PC-3 (cell line): Measurements from ENCODE around the gene KCNQ2. TPM values are rescaled to one million over a fixed set of nuclear protein-coding genes. Genes with fewer than 3 reads are reported as not detected.

Experiments
- ATAC-seq: fragments of 200-7000 bp; cut with Tn5 transposase; 2 replicates; pipeline ENCODE4 v1.9.1; 2020; ENCODE audit warnings: mild to moderate bottlenecking, moderate library complexity
- BruUV-seq: library from RNA; stranded (reverse); fragments of 400-500 nt; replicated peaks from 2 replicates; lab custom pipeline; 2021; lab: Mats Ljungman, UMichigan
- CTCF ChIA-PET: fragments of 300-600 bp; sonication (Branson Sonifier 250); formaldehyde crosslinking; loops from one replicate; lab custom pipeline; 2022; ENCODE audit warnings: antibody characterized with exemption; lab: Charles Lee
- POLR2A ChIA-PET: fragments of 300-600 bp; sonication (Branson Sonifier 250); formaldehyde crosslinking; loops from one replicate; lab custom pipeline; 2022; ENCODE audit warnings: antibody characterized with exemption; ENCODE audit not compliant: unreplicated experiment; lab: Charles Lee
- DNase-seq: peaks from one replicate; pipeline ENCODE4 v3.0.0-alpha.2; 2015
- H2AFZ ChIP-seq: fragments of 300-600 bp; sonication (generic); 2 replicates; pipeline ENCODE4 v1.6.0; 2016; ENCODE audit warnings: antibody characterized with exemption, low read length
- H3F3A ChIP-seq: fragments of 300-600 bp; sonication (generic); one replicate; pipeline ENCODE4 v1.6.0; 2017; ENCODE audit warnings: antibody characterized with exemption, low read length, control low read depth, mild to moderate bottlenecking; ENCODE audit not compliant: unreplicated experiment
- H3K27ac ChIP-seq: fragments of 300-600 bp; sonication (generic); 2 replicates; pipeline ENCODE4 v1.5.1; 2016; ENCODE audit warnings: mild to moderate bottlenecking, low read length
- H3K27me3 ChIP-seq: fragments of 300-600 bp; sonication (generic); 2 replicates; pipeline ENCODE4 v1.6.1; 2016; ENCODE audit warnings: low read length, mixed read lengths
- H3K36me3 ChIP-seq: fragments of 300-600 bp; sonication (generic); 2 replicates; pipeline ENCODE4 v1.6.1; 2016; ENCODE audit warnings: low read depth, mixed run types, low read length, mixed read lengths
- H3K4me1 ChIP-seq: fragments of 300-600 bp; sonication (generic); 2 replicates; pipeline ENCODE4 v1.5.1; 2016; ENCODE audit warnings: low read length; ENCODE audit not compliant: insufficient read depth
- H3K4me2 ChIP-seq: fragments of 300-600 bp; sonication (generic); 2 replicates; pipeline ENCODE4 v1.6.0; 2016; ENCODE audit warnings: low read length
- H3K4me3 ChIP-seq: fragments of 300-600 bp; sonication (generic); 2 replicates; pipeline ENCODE4 v1.5.1; 2016; ENCODE audit warnings: mild to moderate bottlenecking, low read length, mixed read lengths
- H3K79me2 ChIP-seq: fragments of 300-600 bp; sonication (generic); 2 replicates; pipeline ENCODE4 v1.6.1; 2017; ENCODE audit warnings: low read length, mixed read lengths
- H3K9ac ChIP-seq: fragments of 300-600 bp; sonication (generic); 2 replicates; pipeline ENCODE4 v1.6.0; 2016; ENCODE audit warnings: mild to moderate bottlenecking, low read length
- H3K9me2 ChIP-seq: fragments of 300-600 bp; sonication (generic); replicated peaks from 2 replicates; pipeline ENCODE4 v1.6.1; 2016; ENCODE audit warnings: mixed run types, low read length, mixed read lengths
- H3K9me3 ChIP-seq: fragments of 300-600 bp; sonication (generic); 2 replicates; pipeline ENCODE4 v1.6.1; 2016; ENCODE audit warnings: low read length, mixed read lengths
- H4K20me1 ChIP-seq: fragments of 300-600 bp; sonication (generic); 2 replicates; pipeline ENCODE4 v1.6.1; 2016; ENCODE audit warnings: low read length, mixed read lengths
- EZH2 ChIP-seq: fragments of 300-600 bp; sonication (generic); IDR thresholded peaks from one replicate; pipeline ENCODE4 v1.6.1; 2017; ENCODE audit warnings: antibody characterized with exemption, mild to moderate bottlenecking, low read length; ENCODE audit not compliant: unreplicated experiment
- EZH2phosphoT487 ChIP-seq: fragments of 300-600 bp; sonication (generic); IDR thresholded peaks from 2 replicates; pipeline ENCODE4 v1.6.1; 2018; ENCODE audit warnings: mild to moderate bottlenecking, antibody characterized with exemption, low read length, borderline replicate concordance
- intact Hi-C: fragments of 100-400 bp; cut with micrococcal nuclease; formaldehyde crosslinking; loops from 2 replicates; pipeline ENCODE4 v1.9.0; 2023
- total RNA-seq: library from RNA; depleted of rRNA; stranded (reverse); fragments of >200 nt; gene quantifications from 2 replicates; pipeline ENCODE4 v1.2.3, GENCODE V29; 2014
- TF ChIP-seq, protein P1 (sequence below): fragments of 300-600 bp; sonication (generic); conservative IDR thresholded peaks from 2 replicates; pipeline ENCODE4 v1.5.1; 2017; ENCODE audit warnings: antibody characterized with exemption, low read depth, mild to moderate bottlenecking, low read length

KCNQ2 gene
- total RNA-seq, 1 experiment from 2014 or later, result not detected

DNA sequence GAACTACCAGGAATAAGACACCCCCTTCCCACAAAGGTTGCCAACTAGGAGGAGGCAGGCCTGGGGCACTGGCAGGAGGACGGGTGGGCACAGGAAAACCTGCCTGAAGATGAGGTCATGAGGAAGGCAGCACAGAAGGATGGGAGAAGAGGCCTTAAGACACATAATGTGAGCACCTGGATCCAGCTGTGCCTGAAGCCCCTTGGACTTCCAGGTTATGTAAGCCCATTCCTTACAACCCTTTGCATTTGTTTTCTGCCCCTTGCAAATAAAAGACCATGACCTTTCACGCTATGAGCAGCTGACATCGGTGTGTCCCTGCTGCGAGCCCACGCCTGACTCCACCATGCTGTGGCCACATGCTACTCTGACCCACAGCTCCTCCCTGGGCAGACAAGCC is 23.4 kb downstream of the KCNQ2 start:
- ATAC-seq (no peak), DNase-seq (no peak)
- intact Hi-C loops, result no loop called here
- Histone ChIP-seq H3K9me2 (no peaks in the 10 kb centered on the region), H3K36me3 (no peaks in the 10 kb centered on the region), H2AFZ (no peak overlapping the region), H3K4me2 (no peak overlapping the region), H3K9me3 (no peaks in the 10 kb centered on the region), H3K79me2 (no peaks in the 10 kb centered on the region), H3K27me3 (0 out of 2 replicates have a peak, but pooled peaks cover 14% of the 10 kb centered on the region), H4K20me1 (no peaks in the 10 kb centered on the region), H3F3A (no peaks in the 10 kb centered on the region), H3K4me3 (no peak overlapping the region), H3K9ac (no peak overlapping the region), H3K4me1 (peaks cover under 1% of the 10 kb centered on the region; the same call in 1 of the 2 replicates), H3K27ac (no peak overlapping the region)
- BruUV-seq, result no TSS peak
- TF ChIP-seq EZH2phosphoT487, result no peak
- TF ChIP-seq EZH2, result no peak
- TF ChIP-seq, protein P1, sequence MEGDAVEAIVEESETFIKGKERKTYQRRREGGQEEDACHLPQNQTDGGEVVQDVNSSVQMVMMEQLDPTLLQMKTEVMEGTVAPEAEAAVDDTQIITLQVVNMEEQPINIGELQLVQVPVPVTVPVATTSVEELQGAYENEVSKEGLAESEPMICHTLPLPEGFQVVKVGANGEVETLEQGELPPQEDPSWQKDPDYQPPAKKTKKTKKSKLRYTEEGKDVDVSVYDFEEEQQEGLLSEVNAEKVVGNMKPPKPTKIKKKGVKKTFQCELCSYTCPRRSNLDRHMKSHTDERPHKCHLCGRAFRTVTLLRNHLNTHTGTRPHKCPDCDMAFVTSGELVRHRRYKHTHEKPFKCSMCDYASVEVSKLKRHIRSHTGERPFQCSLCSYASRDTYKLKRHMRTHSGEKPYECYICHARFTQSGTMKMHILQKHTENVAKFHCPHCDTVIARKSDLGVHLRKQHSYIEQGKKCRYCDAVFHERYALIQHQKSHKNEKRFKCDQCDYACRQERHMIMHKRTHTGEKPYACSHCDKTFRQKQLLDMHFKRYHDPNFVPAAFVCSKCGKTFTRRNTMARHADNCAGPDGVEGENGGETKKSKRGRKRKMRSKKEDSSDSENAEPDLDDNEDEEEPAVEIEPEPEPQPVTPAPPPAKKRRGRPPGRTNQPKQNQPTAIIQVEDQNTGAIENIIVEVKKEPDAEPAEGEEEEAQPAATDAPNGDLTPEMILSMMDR, result no peak
- POLR2A ChIA-PET, result no interaction called here
- CTCF ChIA-PET, result no interaction called here

DNA sequence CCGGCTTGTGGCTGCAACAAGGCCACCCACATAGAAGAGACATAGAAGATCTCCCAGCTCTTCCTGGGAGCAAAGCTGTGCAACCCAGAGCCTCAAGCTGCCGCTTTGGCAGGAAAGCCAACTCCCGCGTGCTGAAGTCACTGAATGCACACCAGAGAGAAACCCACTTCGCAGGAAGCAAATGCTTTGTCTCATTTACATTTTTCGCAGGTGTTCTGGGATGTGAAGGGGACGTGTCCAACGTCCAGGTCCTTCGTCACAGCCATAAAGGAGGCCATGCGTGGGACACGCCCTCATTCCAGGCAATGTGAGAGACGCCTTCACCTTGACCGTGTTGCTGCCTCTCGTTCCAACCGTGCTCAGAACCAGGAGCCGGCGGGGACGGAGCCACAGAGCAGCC is 24.4 kb downstream of the KCNQ2 start:
- no peaks in the 10 kb centered on the region for H3K4me1 ChIP-seq
- H3K4me3 ChIP-seq, result no peak overlapping the region
- POLR2A ChIA-PET, result no interaction called here
- ATAC-seq (no peak; the same call in 1 of the 2 replicates), DNase-seq (no peak)
- H3K4me2 ChIP-seq, result no peak overlapping the region
- no peaks in the 10 kb centered on the region for H4K20me1 ChIP-seq
- no peaks in the 10 kb centered on the region for H3F3A ChIP-seq
- TF ChIP-seq EZH2 (no peak), EZH2phosphoT487 (no peak)
- TF ChIP-seq, protein P1, result no peak
- intact Hi-C loops, result no loop called here
- CTCF ChIA-PET, result no interaction called here
- no peak overlapping the region for H3K27ac ChIP-seq
- no peaks in the 10 kb centered on the region for H3K36me3 ChIP-seq
- no peaks in the 10 kb centered on the region for H3K9me2 ChIP-seq
- no peaks in the 10 kb centered on the region for H3K79me2 ChIP-seq
- H3K9ac ChIP-seq, result no peak overlapping the region
- BruUV-seq, result no TSS peak
- no peaks in the 10 kb centered on the region for H3K9me3 ChIP-seq
- no peak overlapping the region for H2AFZ ChIP-seq
- H3K27me3 ChIP-seq, result 0 out of 2 replicates have a peak, but pooled peaks cover 10% of the 10 kb centered on the region

DNA sequence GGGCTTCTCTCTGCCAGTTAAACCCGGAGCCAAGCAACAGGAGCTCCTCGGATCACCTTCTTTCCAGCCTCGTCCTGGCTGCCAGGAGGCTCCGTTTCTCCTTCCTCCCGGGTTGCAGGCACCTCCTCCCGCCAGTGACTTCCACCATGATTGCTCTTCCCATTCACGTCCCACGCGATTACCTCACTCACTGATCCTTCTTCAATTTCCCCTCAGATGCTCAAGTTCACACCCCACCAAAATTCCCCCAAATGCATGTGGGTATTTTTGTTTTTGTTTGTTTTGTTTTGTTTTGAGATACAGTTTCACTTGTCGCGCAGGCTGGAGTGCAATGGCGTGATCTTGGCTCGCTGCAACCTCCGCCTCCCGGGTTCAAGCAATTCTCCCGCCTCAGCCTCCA is 25.1 kb downstream of the KCNQ2 start:
- ATAC-seq (no peak), DNase-seq (no peak)
- Histone ChIP-seq H3K4me1 (no peaks in the 10 kb centered on the region), H4K20me1 (no peaks in the 10 kb centered on the region), H2AFZ (no peak overlapping the region), H3K79me2 (no peaks in the 10 kb centered on the region), H3K4me3 (no peak overlapping the region), H3F3A (no peaks in the 10 kb centered on the region), H3K9me3 (no peaks in the 10 kb centered on the region), H3K27me3 (0 out of 2 replicates have a peak, but pooled peaks cover 10% of the 10 kb centered on the region), H3K9me2 (no peaks in the 10 kb centered on the region), H3K36me3 (no peaks in the 10 kb centered on the region), H3K27ac (no peak overlapping the region), H3K9ac (no peak overlapping the region), H3K4me2 (no peak overlapping the region)
- intact Hi-C loops, result no loop called here
- no TSS peak for BruUV-seq
- no peak for TF ChIP-seq EZH2phosphoT487
- TF ChIP-seq, protein P1, result no peak
- no peak for TF ChIP-seq EZH2
- POLR2A ChIA-PET, result no interaction called here
- CTCF ChIA-PET, result no interaction called here
